DND-41 (cell line): ENCODE measurements around the gene NFKB1.

Source experiments
- ATAC-seq: fragments of 200-7000 bp; cut with Tn5 transposase; 3 replicates; pipeline ENCODE4 v1.9.1; 2021; ENCODE audit warnings: low read depth; ENCODE audit not compliant: insufficient read depth
- DNase-seq: peaks from one replicate; pipeline ENCODE4 v3.0.0-alpha.2; 2020
- H2AFZ ChIP-seq: 2 replicates; pipeline ENCODE4 v1.6.0; 2012; ENCODE audit warnings: low read depth, low read length
- H3K27ac ChIP-seq: 2 replicates; pipeline ENCODE4 v1.5.1; 2012; ENCODE audit warnings: low read length, inconsistent platforms
- H3K27me3 ChIP-seq: fragments of 200-600 bp; sonication (generic); 2 replicates; pipeline ENCODE4 v1.6.0; 2012; ENCODE audit warnings: low read length, mild to moderate bottlenecking, inconsistent platforms; ENCODE audit not compliant: insufficient read depth, poor library complexity
- H3K36me3 ChIP-seq: 2 replicates; pipeline ENCODE4 v1.5.1; 2012; ENCODE audit warnings: low read length, inconsistent platforms; ENCODE audit not compliant: insufficient read depth
- H3K4me1 ChIP-seq: 2 replicates; pipeline ENCODE4 v1.5.1; 2012; ENCODE audit warnings: mild to moderate bottlenecking, low read length; ENCODE audit not compliant: insufficient read depth
- H3K4me2 ChIP-seq: 2 replicates; pipeline ENCODE4 v1.6.0; 2012; ENCODE audit warnings: mild to moderate bottlenecking, moderate library complexity, low read length, inconsistent platforms; ENCODE audit not compliant: insufficient read depth
- H3K4me3 ChIP-seq, 2 experiments: fragments of 200-600 bp in 1 of 2; shearing (Covaris generic) in 1 of 2; 2 replicates each; pipeline ENCODE4 v1.5.1; 2012 to 2016; ENCODE audit warnings: inconsistent platforms in 2 of 2, low read length in 2 of 2, mild to moderate bottlenecking in 2 of 2, low read depth in 1 of 2, moderate library complexity in 1 of 2
- H3K79me2 ChIP-seq: 2 replicates; pipeline ENCODE4 v1.6.0; 2012; ENCODE audit warnings: low read length, inconsistent platforms; ENCODE audit not compliant: insufficient read depth
- H3K9ac ChIP-seq: 2 replicates; pipeline ENCODE4 v1.6.0; 2012; ENCODE audit warnings: low read depth, mild to moderate bottlenecking, inconsistent platforms, low read length, moderate library complexity
- H3K9me3 ChIP-seq: 2 replicates; pipeline ENCODE4 v1.5.1; 2012; ENCODE audit warnings: low read length, moderate library complexity, mild to moderate bottlenecking, inconsistent platforms; ENCODE audit not compliant: insufficient read depth, severe bottlenecking
- H4K20me1 ChIP-seq: 2 replicates; pipeline ENCODE4 v1.6.0; 2012; ENCODE audit warnings: low read length; ENCODE audit not compliant: insufficient read depth
- EZH2 ChIP-seq: IDR thresholded peaks from 3 replicates; pipeline ENCODE4 v1.6.1; 2012; ENCODE audit warnings: borderline replicate concordance, low read depth, mild to moderate bottlenecking, moderate library complexity, low read length, inconsistent platforms; ENCODE audit not compliant: severe bottlenecking
- TF ChIP-seq, protein P1 (sequence below): IDR thresholded peaks from 2 replicates; pipeline ENCODE4 v1.5.1; 2012; ENCODE audit warnings: borderline replicate concordance, low read length, moderate library complexity, mild to moderate bottlenecking; ENCODE audit not compliant: poor library complexity, severe bottlenecking; ENCODE audit errors: extremely low read depth

Gene NFKB1

DNA sequence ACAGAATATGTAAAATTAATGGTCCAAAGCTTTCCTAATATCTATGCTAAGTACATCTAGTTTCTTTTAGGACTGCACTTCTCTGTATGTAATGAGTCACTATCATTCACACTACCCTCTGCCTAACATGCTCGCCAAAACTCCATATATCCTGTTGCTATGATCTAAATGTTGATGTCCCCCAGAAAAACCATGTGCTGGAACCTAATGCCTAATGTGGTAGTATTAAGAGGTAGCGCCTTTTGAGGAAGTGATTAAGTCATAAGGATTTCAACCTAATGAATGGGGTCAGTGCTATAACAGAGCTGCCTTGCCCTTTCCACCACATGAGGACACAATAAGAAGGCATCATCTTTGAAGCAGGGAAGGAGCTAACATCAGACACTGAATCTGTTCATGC, 34.9 kb upstream of the NFKB1 start:
- H3K79me2 ChIP-seq = no peaks in the 10 kb centered on the region
- no peak overlapping the region for H2AFZ ChIP-seq
- TF ChIP-seq EZH2 = no peak
- TF ChIP-seq, protein P1, sequence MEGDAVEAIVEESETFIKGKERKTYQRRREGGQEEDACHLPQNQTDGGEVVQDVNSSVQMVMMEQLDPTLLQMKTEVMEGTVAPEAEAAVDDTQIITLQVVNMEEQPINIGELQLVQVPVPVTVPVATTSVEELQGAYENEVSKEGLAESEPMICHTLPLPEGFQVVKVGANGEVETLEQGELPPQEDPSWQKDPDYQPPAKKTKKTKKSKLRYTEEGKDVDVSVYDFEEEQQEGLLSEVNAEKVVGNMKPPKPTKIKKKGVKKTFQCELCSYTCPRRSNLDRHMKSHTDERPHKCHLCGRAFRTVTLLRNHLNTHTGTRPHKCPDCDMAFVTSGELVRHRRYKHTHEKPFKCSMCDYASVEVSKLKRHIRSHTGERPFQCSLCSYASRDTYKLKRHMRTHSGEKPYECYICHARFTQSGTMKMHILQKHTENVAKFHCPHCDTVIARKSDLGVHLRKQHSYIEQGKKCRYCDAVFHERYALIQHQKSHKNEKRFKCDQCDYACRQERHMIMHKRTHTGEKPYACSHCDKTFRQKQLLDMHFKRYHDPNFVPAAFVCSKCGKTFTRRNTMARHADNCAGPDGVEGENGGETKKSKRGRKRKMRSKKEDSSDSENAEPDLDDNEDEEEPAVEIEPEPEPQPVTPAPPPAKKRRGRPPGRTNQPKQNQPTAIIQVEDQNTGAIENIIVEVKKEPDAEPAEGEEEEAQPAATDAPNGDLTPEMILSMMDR = no peak
- no peaks in the 10 kb centered on the region for H3K9me3 ChIP-seq
- no peak overlapping the region for H3K4me2 ChIP-seq
- H3K27ac ChIP-seq = no peak overlapping the region
- no peak for ATAC-seq
- DNase-seq = no peak
- no peak overlapping the region for H3K9ac ChIP-seq
- peaks cover 38% of the 10 kb centered on the region for H3K4me1 ChIP-seq
- no peaks in the 10 kb centered on the region for H3K36me3 ChIP-seq
- no peaks in the 10 kb centered on the region for H3K27me3 ChIP-seq
- H4K20me1 ChIP-seq = no peaks in the 10 kb centered on the region
- H3K4me3 ChIP-seq = no peak overlapping the region

DNA sequence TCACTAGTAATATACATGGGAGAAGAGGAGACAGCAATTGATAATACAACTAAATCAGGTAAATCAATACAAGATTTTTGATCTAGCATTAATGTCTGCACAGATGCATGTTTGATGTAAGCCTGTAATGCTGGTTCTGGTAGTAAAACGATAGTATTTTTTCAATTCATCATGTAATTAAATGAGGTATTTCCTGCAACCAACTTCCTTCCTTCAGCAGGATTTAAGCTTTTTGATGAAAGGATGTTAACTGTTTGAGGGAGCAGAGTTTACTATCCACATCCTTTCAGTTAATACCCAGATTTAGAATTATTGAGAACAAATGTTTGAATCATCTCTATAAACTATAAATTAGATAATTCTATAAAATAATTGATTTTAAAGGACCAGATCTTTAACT, 31.4 kb upstream of the NFKB1 start:
- Histone ChIP-seq H3K9ac (peak overlapping the region; percentile 6; the same call in 1 of the 2 replicates), H4K20me1 (no peaks in the 10 kb centered on the region), H3K4me2 (peak overlapping the region; percentile 47), H3K27me3 (no peaks in the 10 kb centered on the region), H2AFZ (peak overlapping the region; percentile 58; the same call in 1 of the 2 replicates), H3K79me2 (no peaks in the 10 kb centered on the region), H3K36me3 (no peaks in the 10 kb centered on the region), H3K4me3 (peak overlapping the region in 1 of 2 experiments; percentile 20; a peak in 1 of 4 replicates), H3K4me1 (peaks cover 32% of the 10 kb centered on the region), H3K9me3 (peaks cover 4% of the 10 kb centered on the region), H3K27ac (peak overlapping the region; percentile 61)
- ATAC-seq = peak; percentile 85
- DNase-seq = no peak
- TF ChIP-seq, protein P1 = no peak
- TF ChIP-seq EZH2 = no peak

DNA sequence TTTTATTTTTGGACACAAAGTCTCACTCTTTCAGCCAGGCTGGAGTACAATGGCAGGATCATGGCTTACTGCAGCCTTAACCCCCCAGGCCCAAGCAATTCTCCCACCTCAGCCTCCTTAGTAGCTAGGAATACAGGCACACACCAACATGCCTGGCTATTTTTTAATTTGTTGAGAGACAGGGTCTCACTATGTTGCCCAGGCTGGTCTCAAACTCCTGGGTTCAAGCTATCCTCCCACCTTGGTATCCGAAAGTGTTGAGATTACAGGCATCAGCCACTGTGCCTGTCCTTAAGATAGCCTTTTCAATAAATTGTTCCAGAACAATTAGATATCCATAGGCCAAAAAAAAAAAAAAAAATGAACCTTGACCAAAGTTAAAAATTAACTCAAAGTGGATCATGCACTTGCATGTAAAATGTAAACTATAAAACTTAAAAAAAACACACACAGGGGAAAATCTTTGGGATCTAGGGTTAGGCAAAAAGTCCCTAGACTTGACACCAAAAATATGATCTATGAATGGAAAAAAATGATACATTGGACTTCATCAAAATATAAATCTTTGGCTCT, 28.6 kb upstream of the NFKB1 start:
- no peak for TF ChIP-seq EZH2
- TF ChIP-seq, protein P1 = no peak
- no peak for ATAC-seq
- H3K27ac ChIP-seq = no peak overlapping the region
- no peaks in the 10 kb centered on the region for H4K20me1 ChIP-seq
- no peaks in the 10 kb centered on the region for H3K27me3 ChIP-seq
- no peak overlapping the region for H3K9ac ChIP-seq
- H3K9me3 ChIP-seq = peaks cover 9% of the 10 kb centered on the region
- H3K79me2 ChIP-seq = no peaks in the 10 kb centered on the region
- no peak overlapping the region for H3K4me2 ChIP-seq
- H3K4me1 ChIP-seq = peaks cover 19% of the 10 kb centered on the region
- no peaks in the 10 kb centered on the region for H3K36me3 ChIP-seq
- H3K4me3 ChIP-seq = no peak overlapping the region
- no peak overlapping the region for H2AFZ ChIP-seq
- no peak for DNase-seq

DNA sequence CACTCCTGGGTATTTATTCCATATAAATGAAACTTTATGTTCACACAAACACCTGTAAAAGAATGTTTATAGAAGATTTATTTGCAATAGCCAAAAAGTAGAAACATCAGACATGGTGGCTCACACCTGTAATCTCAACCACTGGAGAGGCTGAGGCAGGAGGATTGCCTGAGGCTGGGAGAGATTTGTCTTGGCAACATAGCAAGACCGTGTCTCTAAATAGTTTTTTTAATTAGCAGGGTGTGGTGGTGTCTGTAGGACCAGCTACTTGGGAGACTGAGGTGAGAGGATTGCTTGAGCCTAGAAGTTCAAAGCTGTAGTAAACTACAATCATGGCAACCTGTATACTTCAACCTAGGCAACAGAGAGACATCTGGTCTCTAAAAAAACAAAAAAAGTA, 27.7 kb upstream of the NFKB1 start:
- no peak for TF ChIP-seq EZH2
- TF ChIP-seq, protein P1 = no peak
- H3K9ac ChIP-seq = no peak overlapping the region
- no peak for ATAC-seq
- no peak overlapping the region for H3K27ac ChIP-seq
- no peak overlapping the region for H3K4me2 ChIP-seq
- DNase-seq = no peak
- no peak overlapping the region for H2AFZ ChIP-seq
- H3K79me2 ChIP-seq = no peaks in the 10 kb centered on the region
- no peaks in the 10 kb centered on the region for H3K27me3 ChIP-seq
- no peaks in the 10 kb centered on the region for H3K36me3 ChIP-seq
- H3K4me3 ChIP-seq = no peak overlapping the region
- H3K9me3 ChIP-seq = peaks cover 9% of the 10 kb centered on the region
- no peaks in the 10 kb centered on the region for H4K20me1 ChIP-seq
- H3K4me1 ChIP-seq = peaks cover 19% of the 10 kb centered on the region
